ENCODE results near the gene NDUFAF3. TPM values are rescaled to one million over a fixed set of nuclear protein-coding genes. Genes with fewer than 3 reads are reported as not detected.
A peak's percentile ranks its signal among the peaks of the same experiment; 100 is the strongest.

NDUFAF3 gene
- total RNA-seq, 2 donors from 2014 or later, result 182 to 297 TPM

GRCh38 chr3:49015765-49016164, 6.2 kb upstream of the NDUFAF3 start:
- H3K36me3 ChIP-seq, result peaks cover 35% of the 10 kb centered on the region
- DNase-seq (ENCODE audit: low spot score), result no peak

GRCh38 chr3:49016414-49017228, 5.3 kb upstream of the NDUFAF3 start:
- no peak overlapping the region for H3K27ac ChIP-seq
- DNase-seq (ENCODE audit: low spot score), result no peak
- H3K4me3 ChIP-seq, result no peak overlapping the region
- no peaks in the 10 kb centered on the region for H3K9me3 ChIP-seq
- TF ChIP-seq CTCF (IDR thresholded peaks at IDR 0.05), result no peak
- H3K36me3 ChIP-seq, result peaks cover 34% of the 10 kb centered on the region
- H3K27me3 ChIP-seq, result no peaks in the 10 kb centered on the region
- H3K4me1 ChIP-seq, result peaks cover 0 to 51% of the 10 kb centered on the region in 2 donors

More at GRCh38 chr3:49015765-49016164, 6.2 kb upstream of the NDUFAF3 start:
- no peak overlapping the region for H3K27ac ChIP-seq
- no peak for TF ChIP-seq CTCF (IDR thresholded peaks at IDR 0.05)
- peaks cover 0 to 48% of the 10 kb centered on the region in 2 donors for H3K4me1 ChIP-seq
- no peak overlapping the region for H3K4me3 ChIP-seq
- H3K9me3 ChIP-seq, result no peaks in the 10 kb centered on the region
- H3K27me3 ChIP-seq, result no peaks in the 10 kb centered on the region

- Histone ChIP-seq H3K36me3 (peaks cover 26% of the 10 kb centered on the region), H3K9me3 (no peaks in the 10 kb centered on the region), H3K4me3 (peak overlapping the region; percentile 74 to 90), H3K27me3 (no peaks in the 10 kb centered on the region), H3K27ac (peak overlapping the region; percentile 64 to 78), H3K4me1 (peaks cover 0 to 48% of the 10 kb centered on the region in 2 donors)
- no peak for DNase-seq (ENCODE audit: low spot score)
- TF ChIP-seq CTCF (IDR thresholded peaks at IDR 0.05), result no peak
These were observed 4.5 kb upstream of the NDUFAF3 start for GRCh38 chr3:49017229-49017970.

GRCh38 chr3:49017971-49018706, 3.8 kb upstream of the NDUFAF3 start, which contains the start of gene DALRD3:
Gene DALRD3 (minus strand): TSS chr3:49018580. CDS start chr3:49018564, 16 bp downstream.
- no peak for TF ChIP-seq CTCF (IDR thresholded peaks at IDR 0.05)
- peaks cover 0 to 48% of the 10 kb centered on the region in 2 donors for H3K4me1 ChIP-seq
- no peak for DNase-seq (ENCODE audit: low spot score)
- H3K27me3 ChIP-seq, result no peaks in the 10 kb centered on the region
- peak within 1 kb of the TSS; percentile 74 to 90 for H3K4me3 ChIP-seq
- H3K27ac ChIP-seq, result peak within 1 kb of the TSS; percentile 64 to 78
- peaks cover 29% of the 10 kb centered on the region for H3K36me3 ChIP-seq
- no peaks in the 10 kb centered on the region for H3K9me3 ChIP-seq

GRCh38 chr3:49018707-49019006, 3.3 kb upstream of the NDUFAF3 start:
- H3K36me3 ChIP-seq, result peaks cover 34% of the 10 kb centered on the region
- no peaks in the 10 kb centered on the region for H3K27me3 ChIP-seq
- H3K4me3 ChIP-seq, result peak overlapping the region; percentile 74 to 90
- H3K4me1 ChIP-seq, result peaks cover 0 to 49% of the 10 kb centered on the region in 2 donors
- peak overlapping the region; percentile 64 to 78 for H3K27ac ChIP-seq
- no peak for TF ChIP-seq CTCF (IDR thresholded peaks at IDR 0.05)
- no peaks in the 10 kb centered on the region for H3K9me3 ChIP-seq
- no peak for DNase-seq (ENCODE audit: low spot score)
